Astrocyte (in vitro differentiated cells and primary cell): ENCODE results near the gene MMP12.

Source experiments
- CTCF ChIP-seq: IDR thresholded peaks from 2 replicates; pipeline ENCODE4 v1.5.1; 2011; ENCODE audit warnings: low read depth, mild to moderate bottlenecking, inconsistent platforms, low read length, moderate library complexity; ENCODE audit not compliant: insufficient read depth
- EZH2 ChIP-seq: IDR thresholded peaks from 2 replicates; pipeline ENCODE4 v1.6.1; 2012; ENCODE audit warnings: mild to moderate bottlenecking, low read length, inconsistent platforms; ENCODE audit not compliant: insufficient read depth

DNA sequence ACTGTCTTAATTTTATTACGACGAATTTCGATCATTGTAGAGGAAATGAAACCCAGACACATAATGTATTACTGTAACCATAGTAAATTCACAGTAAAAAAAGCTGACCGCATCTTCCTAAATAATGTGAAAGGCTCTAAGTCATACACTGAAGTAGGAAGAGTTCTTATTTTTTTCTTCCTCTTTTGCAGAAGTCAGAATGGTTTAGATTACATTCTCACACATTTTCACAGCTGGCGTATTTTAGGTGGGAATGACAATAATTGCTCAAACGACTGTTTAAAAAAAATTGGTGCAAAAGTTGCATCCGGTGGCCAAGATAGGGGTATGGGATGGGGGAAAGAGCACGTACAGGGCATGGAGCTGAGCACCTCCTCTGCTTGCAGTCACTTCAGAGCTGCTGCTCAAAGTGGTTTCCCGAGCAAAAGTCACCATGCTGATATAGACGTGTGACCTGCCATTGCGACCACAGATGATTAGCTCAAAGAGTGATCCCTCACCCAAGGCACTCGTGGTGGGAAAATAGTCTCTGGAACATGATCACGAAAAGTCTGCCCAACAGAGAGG is 45.4 kb upstream of the MMP12 start:
- TF ChIP-seq CTCF (no peak), EZH2 (no peak)
